Choroid plexus epithelial cell (primary cell): ENCODE measurements around the gene TPM3.
"Not testable (repeated sequence)": the region's sequence is repeated elsewhere in the genome, so short reads cannot be mapped to it uniquely, and the experiment has no call there.

Experiments used
- DNase-seq: peaks from one replicate; pipeline ENCODE4 v3.0.0-alpha.2; 2010; ENCODE audit warnings: low read depth
- H3K4me3 ChIP-seq: 2 replicates; pipeline ENCODE4 v1.5.1; 2011; ENCODE audit warnings: low read depth, mild to moderate bottlenecking, control low read depth, low read length, moderate library complexity
- TF ChIP-seq, protein P1 (sequence below): conservative IDR thresholded peaks from 2 replicates; pipeline ENCODE4 v1.5.1; 2011; ENCODE audit warnings: low read depth, mild to moderate bottlenecking, control low read depth, inconsistent platforms, low read length, moderate library complexity

The TPM3 gene

DNA sequence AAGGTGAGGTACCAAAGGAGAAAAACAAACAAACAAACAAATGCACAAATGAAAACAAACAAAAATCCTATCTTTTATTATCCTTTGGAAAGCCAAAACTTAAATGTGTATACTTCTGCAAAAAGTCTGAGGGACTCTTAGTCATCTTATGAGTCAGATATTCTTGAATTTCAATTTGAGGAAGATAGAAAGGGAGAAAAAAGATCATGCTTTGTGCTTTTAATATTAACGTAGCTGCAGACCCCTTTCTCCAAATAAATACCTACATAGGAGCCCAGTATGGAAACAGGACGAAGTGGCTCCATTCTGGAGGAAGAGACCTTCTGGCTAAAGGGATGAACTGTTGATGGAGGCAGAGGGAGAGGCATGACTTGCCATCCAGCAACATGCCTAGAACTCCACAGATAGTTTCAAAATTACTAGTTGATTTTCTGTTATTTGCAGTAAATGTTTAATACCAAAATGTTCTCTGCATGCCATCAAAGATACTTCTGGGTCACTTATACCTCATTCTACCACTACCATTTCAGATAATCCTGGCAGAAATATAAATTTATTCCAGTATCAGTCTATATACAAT lies 62.4 kb downstream of the TPM3 start:
- TF ChIP-seq, protein P1, sequence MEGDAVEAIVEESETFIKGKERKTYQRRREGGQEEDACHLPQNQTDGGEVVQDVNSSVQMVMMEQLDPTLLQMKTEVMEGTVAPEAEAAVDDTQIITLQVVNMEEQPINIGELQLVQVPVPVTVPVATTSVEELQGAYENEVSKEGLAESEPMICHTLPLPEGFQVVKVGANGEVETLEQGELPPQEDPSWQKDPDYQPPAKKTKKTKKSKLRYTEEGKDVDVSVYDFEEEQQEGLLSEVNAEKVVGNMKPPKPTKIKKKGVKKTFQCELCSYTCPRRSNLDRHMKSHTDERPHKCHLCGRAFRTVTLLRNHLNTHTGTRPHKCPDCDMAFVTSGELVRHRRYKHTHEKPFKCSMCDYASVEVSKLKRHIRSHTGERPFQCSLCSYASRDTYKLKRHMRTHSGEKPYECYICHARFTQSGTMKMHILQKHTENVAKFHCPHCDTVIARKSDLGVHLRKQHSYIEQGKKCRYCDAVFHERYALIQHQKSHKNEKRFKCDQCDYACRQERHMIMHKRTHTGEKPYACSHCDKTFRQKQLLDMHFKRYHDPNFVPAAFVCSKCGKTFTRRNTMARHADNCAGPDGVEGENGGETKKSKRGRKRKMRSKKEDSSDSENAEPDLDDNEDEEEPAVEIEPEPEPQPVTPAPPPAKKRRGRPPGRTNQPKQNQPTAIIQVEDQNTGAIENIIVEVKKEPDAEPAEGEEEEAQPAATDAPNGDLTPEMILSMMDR = no peak
- DNase-seq = peak; percentile 9
- no peak overlapping the region for H3K4me3 ChIP-seq

DNA sequence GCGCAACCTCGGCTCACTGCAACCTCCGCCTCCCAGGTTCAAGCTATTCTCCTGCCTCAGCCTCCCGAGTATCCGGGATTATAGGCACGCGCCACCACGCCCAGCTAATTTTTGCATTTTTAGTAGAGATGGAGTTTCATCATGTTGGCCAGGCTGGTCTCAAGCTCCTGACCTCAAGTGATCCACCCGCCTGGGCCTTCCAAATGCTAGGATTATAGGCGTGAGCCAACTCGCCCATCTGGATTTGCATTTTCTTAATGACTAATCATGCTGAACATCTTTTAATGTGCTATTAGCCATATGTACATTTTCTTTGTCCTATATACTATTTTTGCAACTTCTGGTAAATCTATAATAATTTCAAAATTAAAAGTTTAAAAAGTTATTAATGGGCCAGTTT lies 68.7 kb downstream of the TPM3 start:
- H3K4me3 ChIP-seq = not testable (repeated sequence)

DNA sequence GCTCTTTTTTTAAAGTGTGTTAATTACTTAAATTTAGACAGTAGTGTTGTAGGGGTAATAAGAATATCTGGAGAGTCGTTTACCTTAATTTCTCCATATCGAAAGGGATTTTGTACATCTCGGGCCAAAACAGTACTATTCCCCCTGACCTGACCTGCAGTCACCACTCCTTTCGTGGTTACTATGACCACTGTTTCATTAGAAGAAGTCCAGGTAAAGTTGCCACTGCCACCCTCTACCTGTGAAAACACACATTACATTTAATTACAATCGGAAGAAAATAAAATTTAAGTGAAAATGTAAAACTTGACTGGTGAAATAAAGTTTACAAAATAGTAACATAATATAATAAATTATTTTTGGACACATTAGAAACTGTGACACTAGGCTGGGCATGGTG lies 74.3 kb downstream of the TPM3 start:
- TF ChIP-seq, protein P1 = no peak
- no peak for DNase-seq
- no peak overlapping the region for H3K4me3 ChIP-seq

More for the DNA sequence above, 68.7 kb downstream of the TPM3 start:
- DNase-seq = not testable (repeated sequence)

DNA sequence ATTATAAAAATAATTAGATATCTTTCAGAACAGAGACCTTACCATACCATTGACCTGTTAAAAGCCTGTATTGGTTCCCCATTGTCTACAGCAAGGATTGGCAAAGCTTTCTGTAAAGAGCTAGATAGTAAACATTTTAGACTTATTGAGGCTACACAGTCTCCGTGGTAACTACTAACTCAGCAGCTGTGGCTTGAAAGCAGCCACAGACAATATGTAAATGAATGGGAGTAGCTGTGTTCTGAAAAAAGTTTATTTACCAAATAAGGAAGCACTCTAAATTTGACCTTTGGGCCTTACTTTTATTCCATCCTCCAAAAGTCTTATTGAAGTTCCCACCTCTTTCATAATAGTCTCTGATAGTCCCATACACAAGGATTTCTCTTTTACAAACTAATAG lies 76.7 kb downstream of the TPM3 start:
- peak; percentile 8 for DNase-seq

More for the DNA sequence above, 76.7 kb downstream of the TPM3 start:
- TF ChIP-seq, protein P1 = no peak
- H3K4me3 ChIP-seq = no peak overlapping the region
